GM10847 (cell line): ENCODE results near the gene CYSTM1.

Experiments used
- POLR2A ChIP-seq: IDR thresholded peaks from 2 replicates; pipeline ENCODE4 v1.6.1; 2011; ENCODE audit not compliant: insufficient read length; ENCODE audit errors: extremely low read depth

CYSTM1 gene

GRCh38 chr5:140262221-140262620 lies 87.2 kb downstream of the CYSTM1 start:
- no peak for TF ChIP-seq POLR2A

- no peak for TF ChIP-seq POLR2A
Observed at GRCh38 chr5:140262839-140263238, 87.9 kb downstream of the CYSTM1 start.

DNA sequence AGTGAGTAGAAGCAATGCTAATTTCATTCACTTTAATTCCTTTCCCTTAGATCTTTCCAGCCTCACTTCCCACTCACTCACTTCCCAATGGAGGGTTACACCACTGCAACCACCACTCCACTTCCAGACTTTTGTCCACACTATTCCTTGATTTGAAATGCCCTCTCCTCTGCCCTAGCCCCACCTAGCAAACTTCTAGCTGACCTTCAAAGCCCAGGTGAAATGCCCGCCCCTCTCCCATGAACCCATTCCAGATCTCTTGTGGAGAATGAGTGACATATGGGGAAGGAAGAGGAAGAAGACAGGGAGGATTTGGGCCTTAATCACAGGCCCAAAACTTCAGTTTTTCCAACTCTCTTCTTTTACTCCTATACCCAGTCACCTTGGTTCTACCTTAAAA lies 90.9 kb downstream of the CYSTM1 start:
- no peak for TF ChIP-seq POLR2A

GRCh38 chr5:140266471-140267200 lies 91.6 kb downstream of the CYSTM1 start:
- TF ChIP-seq POLR2A = no peak

GRCh38 chr5:140267201-140267540 lies 92.2 kb downstream of the CYSTM1 start:
- no peak for TF ChIP-seq POLR2A

GRCh38 chr5:140267559-140268018 lies 92.6 kb downstream of the CYSTM1 start:
- TF ChIP-seq POLR2A = no peak

- no peak for TF ChIP-seq POLR2A
Observed at GRCh38 chr5:140270008-140270407, 95.0 kb downstream of the CYSTM1 start.

- no peak for TF ChIP-seq POLR2A
Observed at GRCh38 chr5:140273401-140273877, 98.5 kb downstream of the CYSTM1 start.

DNA sequence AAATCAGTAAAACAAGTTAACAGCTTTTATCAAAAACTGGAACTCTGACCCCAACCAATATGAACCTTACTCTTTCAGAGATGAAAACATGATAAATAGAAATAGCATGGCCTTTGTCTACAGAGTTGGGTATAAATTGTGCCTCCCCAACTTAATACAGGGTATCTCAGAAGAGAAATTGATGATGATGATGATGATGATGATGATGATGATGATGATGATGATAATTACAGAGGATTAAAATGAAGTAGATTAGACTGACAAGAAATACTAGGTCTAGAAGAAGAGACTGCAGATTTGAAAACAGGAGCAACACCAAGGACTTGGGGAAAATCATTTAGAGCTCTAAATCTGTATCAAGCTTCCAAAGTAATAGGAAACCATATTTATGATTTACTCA lies 100.8 kb downstream of the CYSTM1 start:
- TF ChIP-seq POLR2A = no peak

GRCh38 chr5:140282266-140282665 lies 107.3 kb downstream of the CYSTM1 start:
- TF ChIP-seq POLR2A = no peak

GRCh38 chr5:140284013-140284412 lies 109.0 kb downstream of the CYSTM1 start:
- no peak for TF ChIP-seq POLR2A

GRCh38 chr5:140286424-140286823 lies 111.4 kb downstream of the CYSTM1 start:
- no peak for TF ChIP-seq POLR2A

GRCh38 chr5:140287801-140288521 lies 113.0 kb downstream of the CYSTM1 start:
- TF ChIP-seq POLR2A = no peak

GRCh38 chr5:140292212-140293036 lies 117.4 kb downstream of the CYSTM1 start:
- no peak for TF ChIP-seq POLR2A
